HuH-7 (cell line): Measurements from ENCODE around the gene ITPRID1.
"Not testable (repeated sequence)": the region's sequence is repeated elsewhere in the genome, so short reads cannot be mapped to it uniquely, and the experiment has no call there.

Experiments
- DNase-seq: peaks from one replicate; pipeline ENCODE4 v3.0.0; 2011; ENCODE audit warnings: low spot score

Gene ITPRID1

GRCh38 chr7:31516680-31517502 lies 3.0 kb downstream of the ITPRID1 start:
- DNase-seq = no peak

DNA sequence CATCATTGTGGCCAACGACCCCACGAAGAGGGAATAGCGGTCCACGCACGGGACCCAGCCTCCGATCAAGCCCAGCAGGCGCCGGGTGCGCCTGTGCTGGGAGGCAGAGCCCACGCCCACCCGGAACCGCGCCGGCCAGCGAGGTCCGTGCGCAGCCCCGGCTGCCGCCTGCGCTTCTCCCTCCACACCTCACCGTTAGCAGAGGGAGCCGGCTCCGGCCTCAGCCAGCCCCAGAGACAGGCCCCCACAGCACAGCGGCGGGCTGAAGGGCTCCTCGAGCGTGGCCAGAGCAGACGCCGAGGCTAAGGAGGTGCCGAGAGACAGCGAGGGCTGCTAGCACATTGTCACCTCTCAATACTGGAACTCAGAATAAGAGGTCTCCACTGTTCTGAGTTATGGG lies 3.6 kb downstream of the ITPRID1 start:
- no peak for DNase-seq

GRCh38 chr7:31518766-31519165 lies 4.9 kb downstream of the ITPRID1 start:
- no peak for DNase-seq

DNA sequence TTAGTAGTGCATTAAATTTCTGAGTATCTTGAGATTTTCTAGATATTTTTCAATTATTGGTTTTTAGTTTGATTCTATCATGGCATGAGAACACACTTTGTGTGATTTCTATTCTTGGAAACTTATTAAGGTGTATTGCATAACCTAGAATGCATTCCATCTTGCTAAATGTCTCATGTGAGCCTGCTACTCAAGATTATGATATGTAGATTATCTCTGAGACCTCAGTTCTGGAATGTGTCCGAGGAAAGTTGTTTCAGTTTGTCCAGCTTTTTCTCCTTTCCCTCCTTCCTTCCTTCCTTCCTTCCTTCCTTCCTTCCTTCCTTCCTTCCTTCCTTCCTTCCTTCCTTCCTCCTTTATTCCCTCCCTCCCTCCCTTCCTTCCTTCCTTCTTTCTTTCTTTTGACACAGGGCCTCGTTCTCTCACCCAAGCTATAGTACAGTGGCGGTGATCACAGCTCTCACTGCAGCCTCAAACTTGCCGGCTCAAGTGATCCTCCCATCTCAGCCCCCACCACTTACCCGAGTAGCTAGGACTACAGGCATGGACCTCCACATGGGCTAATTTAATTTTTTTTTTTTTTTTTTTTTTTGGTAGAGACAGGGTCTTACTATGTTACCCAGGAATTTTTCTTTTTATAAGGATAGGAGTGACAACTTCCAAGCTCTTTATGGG lies 7.6 kb downstream of the ITPRID1 start:
- DNase-seq = no peak

- no peak for DNase-seq
Measured at GRCh38 chr7:31526864-31527263, 13.0 kb downstream of the ITPRID1 start.

GRCh38 chr7:31529103-31529502 lies 15.2 kb downstream of the ITPRID1 start:
- no peak for DNase-seq

DNA sequence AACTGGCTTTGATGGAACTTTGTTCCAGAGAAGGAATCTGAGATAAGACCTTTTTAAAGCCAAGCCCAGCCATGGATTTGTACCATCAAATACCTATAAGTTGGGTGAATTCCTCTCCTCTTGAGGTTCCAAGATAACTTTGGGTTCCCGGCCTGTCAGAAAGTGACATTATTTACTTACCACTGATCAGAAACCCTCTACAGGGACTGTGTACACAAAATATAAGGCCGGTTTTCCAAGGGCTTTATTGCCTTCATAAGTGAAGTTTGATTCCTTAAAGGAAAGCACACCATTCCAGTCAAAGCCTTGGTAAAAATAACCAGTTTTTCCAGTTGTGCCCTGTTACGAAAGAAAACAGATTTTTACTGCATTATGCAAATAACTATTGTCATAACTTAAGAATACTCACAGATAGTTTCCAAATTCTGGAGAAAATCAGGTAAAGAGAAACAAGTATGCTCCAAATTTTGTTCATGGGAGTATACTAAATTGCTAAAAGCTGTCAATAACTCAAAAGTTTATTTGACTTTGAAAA lies 26.8 kb downstream of the ITPRID1 start:
- DNase-seq = not testable (repeated sequence)

DNA sequence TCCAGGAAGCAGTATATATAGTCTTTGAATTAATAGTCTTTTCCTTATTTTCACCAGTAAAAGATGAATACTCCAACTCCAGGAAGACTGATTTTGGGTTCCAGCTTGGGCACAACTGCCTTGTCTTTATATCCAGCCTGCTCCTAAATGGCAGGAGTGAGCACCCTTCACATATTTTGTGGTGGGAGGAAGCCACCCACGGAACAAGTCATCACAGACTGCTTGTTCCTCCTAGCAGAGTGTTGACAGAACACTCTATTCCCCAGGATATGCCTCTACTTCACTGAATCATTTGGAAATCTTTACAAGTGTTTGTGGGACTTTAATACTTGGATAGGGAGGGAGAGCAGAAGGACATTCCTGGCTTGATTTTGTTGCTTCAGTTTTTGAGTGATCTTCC lies 31.7 kb downstream of the ITPRID1 start:
- no peak for DNase-seq

GRCh38 chr7:31549611-31550010 lies 35.7 kb downstream of the ITPRID1 start:
- DNase-seq = no peak

GRCh38 chr7:31550432-31550831 lies 36.5 kb downstream of the ITPRID1 start:
- no peak for DNase-seq

- DNase-seq = no peak
Measured at GRCh38 chr7:31553661-31554081, 39.8 kb downstream of the ITPRID1 start.

GRCh38 chr7:31562002-31562401 lies 48.1 kb downstream of the ITPRID1 start:
- no peak for DNase-seq

GRCh38 chr7:31563522-31563921 lies 49.6 kb downstream of the ITPRID1 start:
- DNase-seq = no peak

- no peak for DNase-seq
Measured at GRCh38 chr7:31563951-31564350, 50.1 kb downstream of the ITPRID1 start.

DNA sequence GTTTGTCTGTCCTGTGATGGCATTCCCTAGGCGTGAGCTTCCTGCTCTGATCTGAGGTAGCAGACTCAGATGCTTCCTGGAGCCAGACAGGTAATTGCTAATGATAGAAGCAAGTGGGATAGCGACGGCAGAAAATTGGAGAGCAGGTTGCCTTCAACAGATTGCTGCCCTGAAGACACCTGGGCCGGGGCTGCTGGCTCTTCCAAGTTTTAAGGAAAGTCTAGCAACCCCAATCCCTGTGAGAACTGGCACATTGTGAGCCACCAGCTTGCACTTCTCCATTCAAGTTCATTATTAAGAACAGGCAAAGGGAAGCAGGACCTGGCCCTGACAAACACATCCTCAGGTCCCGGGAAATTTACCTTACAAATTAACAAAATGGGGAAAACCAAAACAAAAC lies 50.8 kb downstream of the ITPRID1 start:
- no peak for DNase-seq

- no peak for DNase-seq
Measured at GRCh38 chr7:31569528-31569927, 55.6 kb downstream of the ITPRID1 start.

- no peak for DNase-seq
Measured at GRCh38 chr7:31583526-31583925, 69.6 kb downstream of the ITPRID1 start.

DNA sequence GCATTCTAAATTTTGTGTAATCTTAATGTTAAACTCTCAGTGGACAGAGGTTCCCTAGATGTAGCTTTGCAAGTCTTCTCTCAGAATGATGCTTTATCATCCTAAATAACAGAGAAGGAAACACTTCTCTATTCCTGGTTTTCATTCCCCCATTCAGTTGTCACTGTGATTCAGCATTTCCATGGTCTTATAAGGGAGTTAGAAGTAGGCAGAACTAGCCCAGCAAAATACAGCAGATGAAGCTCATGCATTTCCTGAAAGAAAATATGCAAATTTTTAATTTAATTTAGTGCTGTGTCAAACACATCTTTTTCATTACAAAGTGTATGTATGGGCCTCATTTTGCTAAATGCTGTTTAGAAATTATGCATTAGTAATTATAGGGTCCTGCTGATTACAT lies 70.1 kb downstream of the ITPRID1 start:
- DNase-seq = no peak

DNA sequence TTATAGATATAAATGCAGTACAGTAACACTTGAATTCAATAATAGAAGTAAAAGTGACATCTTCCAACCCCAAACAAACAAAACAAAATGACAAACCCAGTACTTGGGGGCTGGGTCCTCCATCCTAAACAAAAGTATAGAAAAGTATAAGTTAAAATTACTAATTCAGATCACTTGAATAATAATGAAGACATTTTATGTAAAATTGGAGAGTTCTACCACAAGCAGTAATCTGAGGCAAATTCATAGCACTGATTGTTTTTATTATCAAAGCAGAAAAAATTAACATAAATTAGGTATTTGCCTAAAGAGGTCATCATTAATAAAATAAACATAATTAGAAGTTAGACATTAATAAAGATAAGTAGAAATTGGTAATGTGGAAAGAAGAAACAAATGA lies 81.5 kb downstream of the ITPRID1 start:
- no peak for DNase-seq

DNA sequence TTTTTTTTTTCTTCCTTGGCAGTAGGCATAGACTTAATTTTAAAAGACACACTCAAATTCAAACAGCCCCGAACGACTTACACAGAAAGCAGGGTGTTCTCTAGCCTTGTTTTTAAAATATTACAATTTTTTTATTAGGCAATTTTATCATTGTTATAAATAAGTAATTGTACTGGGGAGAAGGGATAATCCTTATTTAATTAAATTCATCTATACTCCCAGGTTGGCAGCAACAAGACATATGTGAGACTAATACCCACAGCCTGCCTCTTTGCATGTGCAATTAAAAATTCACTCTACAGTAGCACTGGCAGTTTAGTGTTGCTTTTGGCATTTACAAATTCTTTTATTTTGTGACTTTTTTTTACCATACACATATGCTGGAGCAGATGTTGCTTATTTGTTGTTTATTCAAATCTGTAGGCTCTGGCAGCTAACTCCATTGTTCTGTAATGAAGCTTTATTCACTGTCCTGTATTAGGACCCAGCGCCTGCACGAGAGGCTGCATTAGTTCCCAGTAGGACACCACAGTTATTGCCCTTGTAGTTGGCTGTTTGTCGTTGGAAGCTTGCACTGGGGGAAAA lies 88.2 kb downstream of the ITPRID1 start:
- no peak for DNase-seq

DNA sequence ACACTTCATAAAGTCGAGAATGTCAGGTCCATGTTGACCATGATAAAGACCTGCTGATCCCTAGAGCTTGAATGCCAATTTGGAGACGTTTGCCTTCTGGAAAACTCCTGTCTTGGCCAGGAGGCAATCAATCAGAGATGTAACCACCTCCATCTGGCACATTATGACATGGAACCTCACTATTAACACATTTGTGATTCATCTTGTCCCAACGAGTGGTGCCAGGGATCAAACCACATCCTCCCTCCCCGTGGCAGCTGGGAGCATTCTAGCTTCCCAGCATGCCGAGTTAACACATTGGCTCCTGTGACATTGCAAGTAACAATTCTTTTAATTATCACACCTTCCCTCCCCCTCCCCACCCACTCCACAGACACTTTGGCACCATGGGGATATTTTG lies 89.2 kb downstream of the ITPRID1 start:
- no peak for DNase-seq

GRCh38 chr7:31613604-31614003 lies 99.7 kb downstream of the ITPRID1 start:
- DNase-seq = no peak

DNA sequence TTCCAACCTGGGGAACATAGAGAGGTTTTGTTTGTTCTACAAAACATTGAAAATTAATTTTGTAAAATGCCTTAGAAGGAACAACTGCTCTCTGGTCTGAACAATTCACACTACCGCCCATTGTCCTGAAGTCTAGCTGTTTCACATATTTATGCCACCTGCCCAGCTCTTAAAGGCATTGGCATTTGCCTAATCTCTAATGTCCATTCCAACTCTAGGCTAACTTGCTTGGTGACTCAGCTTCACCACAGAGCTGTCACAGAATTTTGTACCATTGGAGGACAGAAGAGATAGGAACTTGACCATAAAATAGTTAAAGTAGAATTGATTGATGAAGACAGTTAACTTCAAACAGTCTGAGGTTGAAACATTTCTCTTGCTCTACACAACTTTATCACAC lies 119.6 kb downstream of the ITPRID1 start:
- DNase-seq = no peak
